Subcutaneous abdominal adipose tissue (tissue), 5 donors: Measurements from ENCODE around the gene PEAK1.

Experiments used
- H3K27ac ChIP-seq: one replicate; pipeline ENCODE4 v1.7.0; 2013; ENCODE audit warnings: low read depth, mild to moderate bottlenecking, inconsistent platforms, low read length, moderate library complexity
- H3K27me3 ChIP-seq, 5 donors: one replicate each; pipeline ENCODE4 v1.7.0; 2013; ENCODE audit warnings: low read length in 5 of 5, inconsistent platforms in 1 of 5; ENCODE audit not compliant: control insufficient read depth in 5 of 5, insufficient read depth in 4 of 5
- H3K36me3 ChIP-seq, 5 donors: one replicate each; pipeline ENCODE4 v1.7.0; 2013; ENCODE audit warnings: low read length in 5 of 5; ENCODE audit not compliant: control insufficient read depth in 5 of 5, insufficient read depth in 5 of 5
- H3K4me1 ChIP-seq, 5 donors: one replicate each; pipeline ENCODE4 v1.7.0; 2013; ENCODE audit warnings: low read length in 5 of 5, mild to moderate bottlenecking in 3 of 5, moderate library complexity in 1 of 5; ENCODE audit not compliant: control insufficient read depth in 5 of 5, insufficient read depth in 5 of 5
- H3K4me3 ChIP-seq, 5 donors: one replicate each; pipeline ENCODE4 v1.7.0; 2013; ENCODE audit warnings: low read length in 5 of 5, low read depth in 1 of 5
- H3K9ac ChIP-seq, 5 donors: one replicate each; pipeline ENCODE4 v1.7.0; 2013; ENCODE audit warnings: low read length in 5 of 5, mild to moderate bottlenecking in 4 of 5, moderate library complexity in 3 of 5
- H3K9me3 ChIP-seq, 5 donors: one replicate each; pipeline ENCODE4 v1.7.0; 2013; ENCODE audit warnings: low read length in 5 of 5; ENCODE audit not compliant: control insufficient read depth in 5 of 5
- donor health status: healthy.
- donor health status: healthy.
- donor health status: healthy.
- donor health status: healthy.
- donor health status: healthy.

Gene PEAK1

GRCh38 chr15:77138167-77138522, 281.8 kb downstream of the PEAK1 start:
- Histone ChIP-seq H3K27ac (no peak overlapping the region), H3K36me3 (peaks cover 4 to 18% (median 7%) of the 10 kb centered on the region in 5 donors), H3K4me3 (no peak overlapping the region), H3K4me1 (no peaks in the 10 kb centered on the region), H3K27me3 (no peaks in the 10 kb centered on the region), H3K9me3 (peaks cover 0 to 11% (median 6%) of the 10 kb centered on the region in 5 donors), H3K9ac (no peak overlapping the region)

GRCh38 chr15:77135181-77135580, 284.7 kb downstream of the PEAK1 start:
- Histone ChIP-seq H3K27ac (no peak overlapping the region), H3K9ac (no peak overlapping the region), H3K9me3 (peaks cover 0 to 3% (median 1%) of the 10 kb centered on the region in 5 donors), H3K4me3 (no peak overlapping the region), H3K36me3 (peaks cover 14 to 24% (median 17%) of the 10 kb centered on the region in 5 donors), H3K27me3 (no peaks in the 10 kb centered on the region), H3K4me1 (no peaks in the 10 kb centered on the region)

GRCh38 chr15:77130315-77130930, 289.5 kb downstream of the PEAK1 start:
- Histone ChIP-seq H3K36me3 (peaks cover 14 to 21% (median 17%) of the 10 kb centered on the region in 5 donors), H3K4me3 (no peak overlapping the region), H3K27me3 (no peaks in the 10 kb centered on the region), H3K27ac (no peak overlapping the region), H3K4me1 (peaks cover 0 to 4% (median 0%) of the 10 kb centered on the region in 5 donors), H3K9me3 (no peaks in the 10 kb centered on the region), H3K9ac (no peak overlapping the region)

- Histone ChIP-seq H3K27me3 (no peaks in the 10 kb centered on the region), H3K27ac (no peak overlapping the region), H3K9ac (no peak overlapping the region), H3K4me3 (no peak overlapping the region), H3K9me3 (no peaks in the 10 kb centered on the region), H3K4me1 (peaks cover 0 to 9% (median 0%) of the 10 kb centered on the region in 5 donors), H3K36me3 (peaks cover under 1 to 8% (median 5%) of the 10 kb centered on the region in 5 donors)
Observed at GRCh38 chr15:77127626-77128025, 292.3 kb downstream of the PEAK1 start.

- Histone ChIP-seq H3K27ac (no peak overlapping the region), H3K27me3 (no peaks in the 10 kb centered on the region), H3K9me3 (no peaks in the 10 kb centered on the region), H3K9ac (no peak overlapping the region), H3K36me3 (peaks cover 0 to 12% (median 1%) of the 10 kb centered on the region in 5 donors), H3K4me3 (no peak overlapping the region), H3K4me1 (peaks cover 0 to 9% (median 0%) of the 10 kb centered on the region in 5 donors)
Observed at GRCh38 chr15:77126529-77127326, 293.2 kb downstream of the PEAK1 start.

- no peaks in the 10 kb centered on the region for H3K9me3 ChIP-seq
- H3K27me3 ChIP-seq, result no peaks in the 10 kb centered on the region
- no peak overlapping the region for H3K9ac ChIP-seq
- H3K4me1 ChIP-seq, result peaks cover 4 to 18% (median 14%) of the 10 kb centered on the region in 5 donors
- no peak overlapping the region for H3K4me3 ChIP-seq
- no peak overlapping the region for H3K27ac ChIP-seq
- H3K36me3 ChIP-seq, result peaks cover 0 to 6% (median 0%) of the 10 kb centered on the region in 5 donors
Observed at GRCh38 chr15:77123854-77124253, 296.1 kb downstream of the PEAK1 start.

- Histone ChIP-seq H3K27ac (no peak overlapping the region), H3K4me1 (peaks cover 4 to 19% (median 15%) of the 10 kb centered on the region in 5 donors), H3K9ac (no peak overlapping the region), H3K27me3 (no peaks in the 10 kb centered on the region), H3K4me3 (no peak overlapping the region), H3K9me3 (no peaks in the 10 kb centered on the region), H3K36me3 (peaks cover 0 to 6% (median 0%) of the 10 kb centered on the region in 5 donors)
Observed at GRCh38 chr15:77122576-77122975, 297.3 kb downstream of the PEAK1 start.

GRCh38 chr15:77121599-77121998, 298.3 kb downstream of the PEAK1 start:
- H3K9ac ChIP-seq, result no peak overlapping the region
- H3K4me3 ChIP-seq, result no peak overlapping the region
- H3K27me3 ChIP-seq, result no peaks in the 10 kb centered on the region
- peaks cover 4 to 19% (median 15%) of the 10 kb centered on the region in 5 donors for H3K4me1 ChIP-seq
- no peaks in the 10 kb centered on the region for H3K9me3 ChIP-seq
- no peak overlapping the region for H3K27ac ChIP-seq
- peaks cover 0 to 6% (median 0%) of the 10 kb centered on the region in 5 donors for H3K36me3 ChIP-seq

GRCh38 chr15:77120576-77120975, 299.3 kb downstream of the PEAK1 start:
- no peak overlapping the region for H3K4me3 ChIP-seq
- no peak overlapping the region for H3K27ac ChIP-seq
- peaks cover 4 to 19% (median 15%) of the 10 kb centered on the region in 5 donors for H3K4me1 ChIP-seq
- H3K9me3 ChIP-seq, result no peaks in the 10 kb centered on the region
- H3K9ac ChIP-seq, result no peak overlapping the region
- peaks cover 0 to 6% (median 0%) of the 10 kb centered on the region in 5 donors for H3K36me3 ChIP-seq
- H3K27me3 ChIP-seq, result no peaks in the 10 kb centered on the region

GRCh38 chr15:77119446-77119845, 300.5 kb downstream of the PEAK1 start:
- Histone ChIP-seq H3K27me3 (no peaks in the 10 kb centered on the region), H3K36me3 (peaks cover 6 to 8% (median 6%) of the 10 kb centered on the region in 5 donors), H3K9me3 (no peaks in the 10 kb centered on the region), H3K27ac (no peak overlapping the region), H3K4me3 (no peak overlapping the region), H3K9ac (peak overlapping the region in 1 of 5 donors; percentile 10), H3K4me1 (peaks cover 4 to 19% (median 15%) of the 10 kb centered on the region in 5 donors)
